HG03064 (cell line): ENCODE measurements around the gene NAMPT.

Experiments used
- ATAC-seq: cut with Tn5 transposase; IDR thresholded peaks from one replicate; pipeline ENCODE4 v1.9.1; 2021; ENCODE audit warnings: low read depth; ENCODE audit not compliant: unreplicated experiment

NAMPT gene

GRCh38 chr7:106277976-106278375 is 6.8 kb downstream of the NAMPT start:
- ATAC-seq: no peak

GRCh38 chr7:106276513-106276912 is 8.3 kb downstream of the NAMPT start:
- ATAC-seq: no peak

GRCh38 chr7:106273009-106273668 is 11.6 kb downstream of the NAMPT start:
- ATAC-seq: no peak

DNA sequence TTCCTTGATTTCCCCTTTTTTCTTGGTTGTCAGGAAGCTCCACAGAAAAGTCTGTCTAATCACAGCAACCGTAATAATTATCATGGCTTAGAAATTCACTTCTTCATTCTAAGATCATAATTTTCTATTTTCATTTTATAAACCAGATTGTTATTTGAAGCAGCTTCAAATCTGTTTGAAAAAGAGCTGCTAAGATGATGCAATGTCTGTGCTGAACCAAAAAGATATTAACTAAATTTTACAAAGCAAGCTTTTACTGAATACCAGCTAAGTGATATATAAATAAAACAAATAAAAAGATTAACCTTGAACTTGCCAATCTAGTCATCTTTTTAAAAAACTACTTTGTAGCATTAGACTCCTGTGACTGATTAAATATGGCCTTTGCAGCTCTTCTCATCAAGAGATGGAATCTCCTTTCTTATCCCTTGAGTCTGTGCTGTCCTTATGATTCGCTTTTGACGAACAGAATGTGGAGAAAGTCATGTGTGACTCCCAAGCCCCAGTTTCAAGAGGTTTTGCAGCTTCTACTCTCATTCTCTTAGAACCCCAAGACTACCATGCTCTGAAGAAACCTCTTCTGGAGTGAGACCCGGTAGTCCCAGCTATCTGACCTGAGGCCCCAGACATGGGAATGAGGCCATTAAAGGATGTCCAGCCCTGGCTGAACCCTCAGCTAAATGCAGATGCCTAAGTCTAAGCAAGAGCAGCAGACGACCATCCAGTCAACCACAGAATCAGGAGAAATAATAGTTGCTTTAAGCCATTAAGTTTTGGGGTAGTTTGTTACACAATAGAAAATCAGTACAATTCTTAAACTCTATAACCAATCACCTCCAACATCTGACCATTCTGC is 14.4 kb downstream of the NAMPT start:
- ATAC-seq: no peak

- no peak for ATAC-seq
Measured at GRCh38 chr7:106269254-106269961, 15.4 kb downstream of the NAMPT start.

DNA sequence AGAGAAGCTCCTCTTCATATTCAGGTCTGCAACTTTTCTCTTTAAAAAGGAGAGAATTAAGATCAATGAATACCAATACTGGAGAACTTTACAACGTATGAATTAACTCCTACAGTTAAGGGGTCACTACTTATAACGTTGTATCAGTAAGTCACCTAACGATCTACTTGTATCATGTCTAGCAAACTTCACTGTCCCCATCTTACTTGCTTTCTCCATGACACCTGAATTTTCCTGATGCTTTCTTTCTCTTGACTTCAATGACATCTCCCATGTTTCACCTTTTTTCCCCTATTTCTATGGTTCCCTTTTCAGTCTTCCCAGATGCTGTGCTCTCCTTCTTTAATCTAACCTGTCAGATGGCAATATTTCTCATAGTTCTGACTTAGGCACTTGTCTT is 19.6 kb downstream of the NAMPT start:
- ATAC-seq: no peak

GRCh38 chr7:106262221-106262881 is 22.4 kb downstream of the NAMPT start:
- no peak for ATAC-seq

GRCh38 chr7:106260136-106260561 is 24.6 kb downstream of the NAMPT start:
- ATAC-seq: no peak

DNA sequence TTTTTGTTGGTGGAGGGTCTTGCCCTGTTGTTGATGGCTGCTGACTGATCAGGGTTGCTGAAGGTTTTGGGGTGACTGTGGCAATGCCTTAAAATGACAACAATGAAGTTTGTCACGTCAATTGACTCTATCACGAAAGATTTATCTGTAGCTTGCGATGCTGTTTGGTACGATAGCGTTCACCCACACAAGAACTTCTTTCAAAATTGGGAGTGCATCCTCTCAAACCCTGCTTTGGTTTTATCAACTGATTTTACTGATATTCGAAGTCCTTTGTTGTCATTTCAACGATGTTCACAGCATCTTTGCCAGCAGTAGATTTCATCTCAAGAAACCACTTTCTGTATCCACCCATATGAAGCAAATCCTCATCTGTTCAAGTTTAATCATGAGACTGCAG is 26.0 kb downstream of the NAMPT start:
- no peak for ATAC-seq

GRCh38 chr7:106257752-106258151 is 27.0 kb downstream of the NAMPT start:
- no peak for ATAC-seq

DNA sequence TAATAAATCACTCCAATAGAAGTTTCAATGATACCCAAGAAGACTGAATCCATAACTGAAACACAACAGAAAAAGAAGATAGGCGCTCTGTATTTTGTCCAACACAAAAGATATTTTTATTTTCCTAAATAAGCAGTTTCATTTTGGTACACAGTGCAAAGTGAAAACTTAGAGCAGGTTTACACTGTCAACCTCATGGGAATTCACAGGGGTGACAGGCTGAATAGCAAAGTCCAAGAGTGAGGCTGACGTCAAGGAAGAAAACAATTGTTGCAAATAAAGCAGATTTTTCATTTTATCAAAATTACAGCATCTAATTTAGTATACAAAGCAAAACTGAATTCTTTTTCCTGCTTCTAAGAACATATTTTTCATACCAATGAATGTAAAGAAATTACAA is 28.6 kb downstream of the NAMPT start:
- no peak for ATAC-seq

GRCh38 chr7:106255246-106255645 is 29.5 kb downstream of the NAMPT start:
- no peak for ATAC-seq

DNA sequence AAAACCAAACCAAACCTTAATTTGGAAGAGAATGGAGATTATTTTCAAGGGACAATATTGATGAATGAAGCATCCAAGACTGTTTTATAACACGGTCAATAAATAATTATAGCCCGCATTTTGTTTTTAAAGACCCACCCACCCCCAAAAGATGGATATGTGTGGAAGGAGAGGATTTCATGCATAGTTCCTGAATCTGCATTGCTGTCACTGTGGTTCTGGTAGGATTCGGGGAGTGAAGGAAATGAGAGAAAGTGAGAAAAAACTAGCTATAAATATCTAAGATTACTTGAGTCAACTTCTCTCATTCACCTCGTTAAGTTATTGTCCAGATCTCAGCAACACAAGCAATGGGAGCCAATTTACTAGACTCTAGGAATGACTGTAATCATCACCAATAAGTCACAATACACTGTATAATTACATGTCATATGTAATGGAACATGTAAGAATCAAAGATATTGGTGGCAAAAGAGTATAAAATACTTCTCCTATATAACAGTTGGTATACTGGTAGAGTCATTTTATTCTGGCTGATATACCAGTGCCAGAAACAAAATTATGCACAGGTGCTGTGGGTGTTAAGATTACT is 30.2 kb downstream of the NAMPT start:
- ATAC-seq: no peak

GRCh38 chr7:106252568-106252967 is 32.2 kb downstream of the NAMPT start:
- no peak for ATAC-seq

- no peak for ATAC-seq
Measured at GRCh38 chr7:106249488-106249887, 35.3 kb downstream of the NAMPT start.

DNA sequence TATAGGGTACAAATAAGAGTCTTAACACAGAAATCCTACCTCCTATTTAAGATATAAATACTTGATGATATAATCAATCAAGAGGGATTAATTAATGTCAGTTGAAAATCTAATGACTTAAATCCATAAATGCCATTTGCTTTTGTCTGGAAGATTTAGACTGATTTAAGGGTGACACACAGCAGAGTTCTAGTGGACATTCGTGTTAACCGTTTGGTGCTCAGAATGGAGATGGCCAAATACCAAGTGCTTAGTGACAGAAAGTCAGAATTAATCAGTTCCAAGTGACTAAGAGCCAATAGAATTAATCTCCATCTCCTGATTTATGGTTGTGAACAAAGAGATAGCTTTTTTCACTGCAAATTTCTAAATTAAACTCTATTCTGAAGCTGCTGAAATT is 36.2 kb downstream of the NAMPT start:
- no peak for ATAC-seq

DNA sequence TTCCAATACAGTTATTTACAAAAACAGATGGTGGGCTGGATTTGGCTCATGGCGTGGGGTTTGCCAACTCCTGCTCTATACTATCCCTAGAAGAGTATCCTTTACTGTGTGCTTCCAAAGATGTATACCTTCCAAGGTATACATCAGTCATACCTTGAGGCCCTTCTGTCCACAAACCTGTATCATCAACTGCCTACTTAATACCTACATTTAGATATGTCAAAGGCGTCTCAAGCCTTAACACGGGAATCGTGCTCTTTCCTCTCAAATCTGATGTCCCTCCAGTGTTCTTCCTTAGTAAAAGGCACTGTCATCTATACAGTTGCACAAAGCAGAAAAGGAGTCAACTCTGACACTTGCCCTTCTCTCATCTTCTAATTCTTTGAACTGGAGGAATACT is 36.9 kb downstream of the NAMPT start:
- no peak for ATAC-seq

DNA sequence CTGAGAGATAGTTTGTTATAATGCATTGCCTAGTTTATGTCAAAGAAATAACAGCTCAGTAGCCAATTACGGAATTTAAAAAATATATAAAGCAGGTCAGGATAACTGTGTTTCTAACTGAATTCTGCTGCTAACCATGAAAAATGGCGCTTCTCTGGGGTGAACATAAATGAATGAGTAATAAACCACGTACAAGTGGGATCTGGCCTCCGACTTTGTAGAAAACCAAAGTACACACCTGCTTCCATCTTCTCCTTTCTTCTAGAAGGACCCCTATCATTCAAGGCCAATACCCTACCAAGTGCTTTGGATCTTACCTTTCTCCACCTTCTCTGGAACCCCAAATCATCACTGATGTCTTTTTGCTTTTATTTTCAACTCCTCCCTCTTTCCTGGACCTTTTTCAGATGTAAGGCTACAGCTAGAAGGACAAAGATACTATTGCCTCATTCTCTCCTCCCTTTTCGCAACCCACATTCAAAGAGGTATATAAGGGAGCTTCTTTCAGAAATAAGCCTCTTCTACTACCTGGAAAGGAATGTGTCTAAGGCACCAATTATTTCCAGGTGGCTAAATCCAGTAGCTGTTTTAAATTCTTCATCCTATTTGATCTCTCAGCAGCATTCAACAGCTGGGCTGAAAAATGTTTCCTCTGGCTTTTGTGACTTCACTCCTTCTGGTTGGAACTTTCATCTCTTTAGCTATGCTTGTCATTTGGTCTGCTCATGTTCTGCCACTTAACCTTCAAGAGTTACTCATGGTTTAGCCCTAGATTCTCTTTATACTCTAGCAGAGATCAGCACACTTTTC is 37.7 kb downstream of the NAMPT start:
- no peak for ATAC-seq

GRCh38 chr7:106243893-106244292 is 40.9 kb downstream of the NAMPT start:
- ATAC-seq: no peak

- no peak for ATAC-seq
Measured at GRCh38 chr7:106239406-106239805, 45.4 kb downstream of the NAMPT start.
